ENCODE results near the gene APOC1.

APOC1 gene

DNA sequence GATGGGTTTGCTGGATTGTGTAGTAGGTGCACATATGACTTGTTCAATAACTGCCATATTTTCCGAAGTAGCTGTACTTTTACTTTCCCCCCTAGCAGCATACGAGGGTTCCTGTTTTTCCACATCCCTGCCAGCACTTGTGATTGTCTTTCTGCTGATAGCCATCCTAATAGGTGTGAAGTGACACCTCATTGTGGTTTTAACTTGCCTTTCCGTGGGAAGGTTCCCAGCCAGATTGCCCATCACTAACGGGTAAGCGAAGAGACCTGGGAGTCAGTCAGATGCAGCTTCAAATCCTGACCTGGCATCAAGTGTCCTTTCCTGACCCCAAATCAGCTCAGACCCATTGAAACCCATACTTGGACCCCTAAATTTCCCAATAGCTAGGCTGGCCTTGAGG, 45.3 kb downstream of the APOC1 start:
- Histone ChIP-seq H3K36me3 (peaks cover 14% of the 10 kb centered on the region), H3K9me3 (no peaks in the 10 kb centered on the region), H3K4me3 (ENCODE audit: low read depth, low read length) (no peak overlapping the region), H3K4me1 (no peaks in the 10 kb centered on the region), H3K27me3 (no peaks in the 10 kb centered on the region)
- no peak for DNase-seq
- TF ChIP-seq, protein P1, sequence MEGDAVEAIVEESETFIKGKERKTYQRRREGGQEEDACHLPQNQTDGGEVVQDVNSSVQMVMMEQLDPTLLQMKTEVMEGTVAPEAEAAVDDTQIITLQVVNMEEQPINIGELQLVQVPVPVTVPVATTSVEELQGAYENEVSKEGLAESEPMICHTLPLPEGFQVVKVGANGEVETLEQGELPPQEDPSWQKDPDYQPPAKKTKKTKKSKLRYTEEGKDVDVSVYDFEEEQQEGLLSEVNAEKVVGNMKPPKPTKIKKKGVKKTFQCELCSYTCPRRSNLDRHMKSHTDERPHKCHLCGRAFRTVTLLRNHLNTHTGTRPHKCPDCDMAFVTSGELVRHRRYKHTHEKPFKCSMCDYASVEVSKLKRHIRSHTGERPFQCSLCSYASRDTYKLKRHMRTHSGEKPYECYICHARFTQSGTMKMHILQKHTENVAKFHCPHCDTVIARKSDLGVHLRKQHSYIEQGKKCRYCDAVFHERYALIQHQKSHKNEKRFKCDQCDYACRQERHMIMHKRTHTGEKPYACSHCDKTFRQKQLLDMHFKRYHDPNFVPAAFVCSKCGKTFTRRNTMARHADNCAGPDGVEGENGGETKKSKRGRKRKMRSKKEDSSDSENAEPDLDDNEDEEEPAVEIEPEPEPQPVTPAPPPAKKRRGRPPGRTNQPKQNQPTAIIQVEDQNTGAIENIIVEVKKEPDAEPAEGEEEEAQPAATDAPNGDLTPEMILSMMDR (IDR thresholded peaks at IDR 0.05; ENCODE audit: low read depth, low read length) = no peak

DNA sequence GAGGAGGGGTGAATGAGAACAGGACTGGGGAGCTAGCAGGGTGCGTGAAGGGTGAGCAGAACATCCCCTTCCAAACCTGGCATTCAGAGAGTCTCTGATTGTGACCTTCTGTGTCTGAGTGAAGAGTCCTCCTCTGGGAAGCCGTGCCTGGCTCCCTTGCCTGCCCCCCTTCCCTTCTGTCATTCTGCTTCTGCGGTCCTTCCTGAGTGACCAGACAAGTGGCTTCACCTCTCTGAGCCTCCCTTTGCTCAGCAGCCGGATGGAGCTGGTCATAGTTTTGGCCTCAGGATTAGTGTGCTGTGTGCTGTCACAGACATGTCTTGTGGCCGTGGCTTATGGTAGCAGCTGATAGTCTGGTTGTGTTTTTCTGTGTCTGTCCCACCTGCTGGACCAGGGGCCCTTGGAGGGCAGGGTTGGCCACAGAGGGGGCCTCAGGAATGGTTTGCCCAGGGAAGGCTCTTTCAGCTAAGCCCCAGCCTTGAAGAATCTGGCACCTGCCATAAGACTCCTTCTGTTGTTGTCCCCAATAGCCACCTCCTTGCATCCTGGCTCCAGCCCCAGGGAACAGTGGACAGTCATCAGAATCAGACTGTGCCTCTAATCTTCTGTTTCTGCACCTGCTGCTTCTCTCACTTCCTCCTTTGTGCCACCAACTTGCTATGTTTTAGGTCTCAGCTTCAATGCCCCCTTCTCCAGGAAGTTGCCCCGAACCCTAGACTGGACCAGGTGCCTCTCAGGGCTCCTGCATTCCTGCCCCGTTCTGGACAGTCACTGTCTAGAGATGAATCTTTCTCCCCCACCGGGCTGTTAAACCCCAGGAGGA, 46.7 kb downstream of the APOC1 start:
- TF ChIP-seq, protein P1 (IDR thresholded peaks at IDR 0.05; ENCODE audit: low read depth, low read length) = no peak
- H3K36me3 ChIP-seq = peaks cover 18% of the 10 kb centered on the region
- H3K4me3 ChIP-seq (ENCODE audit: low read depth, low read length) = no peak overlapping the region
- no peaks in the 10 kb centered on the region for H3K4me1 ChIP-seq
- H3K9me3 ChIP-seq = no peaks in the 10 kb centered on the region
- H3K27me3 ChIP-seq = no peaks in the 10 kb centered on the region
- no peak for DNase-seq

DNA sequence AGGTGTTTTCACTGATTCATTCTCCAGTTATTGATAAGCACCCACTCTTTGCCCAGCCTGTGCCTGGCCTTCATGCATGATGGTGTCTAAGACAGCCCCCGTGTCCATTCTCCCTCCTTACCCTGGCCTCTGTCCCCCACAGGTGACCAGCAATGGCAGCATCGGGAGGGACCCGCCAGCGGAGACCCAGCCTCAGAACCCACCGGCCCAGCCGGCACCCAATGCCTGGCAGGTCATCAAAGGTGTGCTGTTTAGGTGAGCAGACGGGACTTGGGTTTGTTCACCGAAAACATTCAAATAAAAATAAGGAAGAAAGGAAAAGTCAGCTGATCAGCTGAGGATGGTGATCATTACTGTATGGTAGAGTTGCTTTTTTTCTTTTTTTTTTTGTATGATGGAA, 47.4 kb downstream of the APOC1 start:
- H3K36me3 ChIP-seq = peaks cover 18% of the 10 kb centered on the region

DNA sequence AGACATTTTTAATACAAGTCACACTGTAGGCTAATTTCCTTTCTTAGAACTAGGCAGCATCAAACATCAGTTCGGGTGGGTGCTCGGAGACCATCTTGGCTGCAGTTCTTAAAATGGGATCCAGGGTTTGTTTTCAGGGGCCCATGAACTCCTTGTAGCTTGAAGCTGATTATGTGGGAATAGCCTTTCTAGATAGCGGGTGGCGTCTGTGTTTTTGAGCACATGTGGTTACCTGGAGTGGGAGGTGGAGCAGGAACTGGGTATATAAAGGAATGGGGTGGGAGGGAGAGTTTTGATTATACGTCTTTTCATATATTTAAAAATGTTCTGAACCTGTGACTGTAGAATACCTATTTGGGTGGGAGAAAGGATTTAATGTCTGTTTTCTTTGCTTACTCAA, 53.7 kb downstream of the APOC1 start:
- TF ChIP-seq, protein P1 (IDR thresholded peaks at IDR 0.05; ENCODE audit: low read depth, low read length) = no peak
- H3K9me3 ChIP-seq = no peaks in the 10 kb centered on the region
- no peaks in the 10 kb centered on the region for H3K27me3 ChIP-seq
- no peak overlapping the region for H3K4me3 ChIP-seq (ENCODE audit: low read depth, low read length)
- no peaks in the 10 kb centered on the region for H3K4me1 ChIP-seq
- H3K36me3 ChIP-seq = peaks cover 19% of the 10 kb centered on the region
- no peak for DNase-seq

More for the DNA sequence above, 47.4 kb downstream of the APOC1 start:
- TF ChIP-seq, protein P1 (IDR thresholded peaks at IDR 0.05; ENCODE audit: low read depth, low read length) = no peak
- Histone ChIP-seq H3K27me3 (no peaks in the 10 kb centered on the region), H3K4me1 (no peaks in the 10 kb centered on the region), H3K4me3 (ENCODE audit: low read depth, low read length) (no peak overlapping the region), H3K9me3 (no peaks in the 10 kb centered on the region)
- no peak for DNase-seq

DNA sequence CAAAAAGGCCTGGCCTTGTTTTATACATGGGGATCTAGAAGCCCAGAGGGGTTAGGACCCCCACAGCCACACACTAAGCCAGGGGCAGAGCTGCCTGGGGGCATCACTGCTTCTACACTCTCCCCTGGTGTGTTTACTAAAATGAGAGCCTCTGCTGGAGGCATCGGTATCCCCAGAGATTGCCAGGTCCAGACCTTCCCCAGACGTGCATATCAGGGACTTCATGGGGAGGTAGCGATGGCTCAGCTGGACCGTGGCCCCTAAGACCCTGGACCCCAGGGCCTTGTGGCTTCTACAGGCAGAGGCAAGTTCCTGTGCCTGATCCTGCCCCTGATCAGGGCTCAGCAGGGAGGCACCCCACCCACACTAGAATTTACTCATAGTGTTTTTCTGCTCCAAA, 54.3 kb downstream of the APOC1 start:
- TF ChIP-seq, protein P1 (IDR thresholded peaks at IDR 0.05; ENCODE audit: low read depth, low read length) = no peak
- H3K9me3 ChIP-seq = no peaks in the 10 kb centered on the region
- peaks cover 21% of the 10 kb centered on the region for H3K36me3 ChIP-seq
- no peaks in the 10 kb centered on the region for H3K4me1 ChIP-seq
- H3K27me3 ChIP-seq = no peaks in the 10 kb centered on the region
- no peak for DNase-seq
- H3K4me3 ChIP-seq (ENCODE audit: low read depth, low read length) = no peak overlapping the region
